Fibroblast of lung (primary cell): Measurements from ENCODE around the gene HOXA1.

Experiments
- EZH2 ChIP-seq: IDR thresholded peaks from 2 replicates; pipeline ENCODE4 v1.5.1; 2012; ENCODE audit warnings: low read length, control low read depth, mild to moderate bottlenecking; ENCODE audit errors: missing control alignments
- TF ChIP-seq, protein P1 (sequence below), 2 donors: IDR thresholded peaks in 1 of 2; conservative IDR thresholded peaks in 1 of 2; 1 replicate in 1 of 2; 2 replicates in 1 of 2; pipeline ENCODE4 v1.5.1; 2011 to 2012; ENCODE audit warnings: low read length in 2 of 2, control low read depth in 1 of 2, inconsistent platforms in 1 of 2, low read depth in 1 of 2, mild to moderate bottlenecking in 1 of 2

GRCh38 chr7:27143023-27143949 is 47.5 kb upstream of the HOXA1 start, which contains the start of gene HOXA5:
- TF ChIP-seq, protein P1, sequence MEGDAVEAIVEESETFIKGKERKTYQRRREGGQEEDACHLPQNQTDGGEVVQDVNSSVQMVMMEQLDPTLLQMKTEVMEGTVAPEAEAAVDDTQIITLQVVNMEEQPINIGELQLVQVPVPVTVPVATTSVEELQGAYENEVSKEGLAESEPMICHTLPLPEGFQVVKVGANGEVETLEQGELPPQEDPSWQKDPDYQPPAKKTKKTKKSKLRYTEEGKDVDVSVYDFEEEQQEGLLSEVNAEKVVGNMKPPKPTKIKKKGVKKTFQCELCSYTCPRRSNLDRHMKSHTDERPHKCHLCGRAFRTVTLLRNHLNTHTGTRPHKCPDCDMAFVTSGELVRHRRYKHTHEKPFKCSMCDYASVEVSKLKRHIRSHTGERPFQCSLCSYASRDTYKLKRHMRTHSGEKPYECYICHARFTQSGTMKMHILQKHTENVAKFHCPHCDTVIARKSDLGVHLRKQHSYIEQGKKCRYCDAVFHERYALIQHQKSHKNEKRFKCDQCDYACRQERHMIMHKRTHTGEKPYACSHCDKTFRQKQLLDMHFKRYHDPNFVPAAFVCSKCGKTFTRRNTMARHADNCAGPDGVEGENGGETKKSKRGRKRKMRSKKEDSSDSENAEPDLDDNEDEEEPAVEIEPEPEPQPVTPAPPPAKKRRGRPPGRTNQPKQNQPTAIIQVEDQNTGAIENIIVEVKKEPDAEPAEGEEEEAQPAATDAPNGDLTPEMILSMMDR (conservative IDR thresholded peaks at IDR 0.05 in 1 of 2, IDR thresholded peaks at IDR 0.05 in 1 of 2; ENCODE audit: low read depth in 1 of 2, low read length in 2 of 2) = peak; percentile 70 to 92
- TF ChIP-seq EZH2 = no peak
